ENCODE results near the gene ATP11B. TPM values are rescaled to one million over a fixed set of nuclear protein-coding genes. Genes with fewer than 3 reads are reported as not detected.

ATP11B gene
- total and polyA plus RNA-seq, 2 of the 8 experiments (the other 6 are each of a cell fraction or from before 2014, with no cell fraction given), result 5.1 to 26.5 TPM

- H3K4me2 ChIP-seq (ENCODE audit: insufficient read depth in 1 of 2, low read depth in 2 of 2, low read length in 2 of 2), result no peak overlapping the region
- H3K4ac ChIP-seq (replicated peaks; ENCODE audit: insufficient read length, low read depth, low read length), result no peak overlapping the region
- no peak for FAIRE-seq
- TF ChIP-seq BCL11A (IDR thresholded peaks at IDR 0.05; ENCODE audit: low read depth in 2 of 2, low read length in 2 of 2) (no peak), MAX (IDR thresholded peaks at IDR 0.05) (no peak)
- no peaks in the 10 kb centered on the region for H3K27me3 ChIP-seq (replicated peaks in 1 of 4; ENCODE audit: control insufficient read depth in 3 of 4, extremely low read depth in 1 of 4, insufficient read depth in 3 of 4, low read length in 3 of 4)
- no peaks in the 10 kb centered on the region for H3K79me1 ChIP-seq (ENCODE audit: low read depth, low read length)
- no peak overlapping the region for H3K23ac ChIP-seq (ENCODE audit: insufficient read length)
- no peak overlapping the region for H4K91ac ChIP-seq (replicated peaks; ENCODE audit: insufficient read length, low read length)
- H4K5ac ChIP-seq (ENCODE audit: insufficient read length, low read depth, low read length), result no peak overlapping the region
- no peak overlapping the region for H2BK20ac ChIP-seq (ENCODE audit: low read length)
- no peak overlapping the region for H3K56ac ChIP-seq (replicated peaks; ENCODE audit: insufficient read length, low read depth, low read length)
- H3K27ac ChIP-seq (ENCODE audit: low read depth, low read length), result no peak overlapping the region
- DNase-seq (ENCODE audit: low read depth in 1 of 2, low spot score in 2 of 2), result no peak
- no peak overlapping the region for H2BK12ac ChIP-seq (ENCODE audit: low read depth, low read length)
- no peaks in the 10 kb centered on the region for H3K23me2 ChIP-seq (ENCODE audit: low read depth, low read length)
- H3K36me3 ChIP-seq (ENCODE audit: control insufficient read depth in 2 of 4, insufficient read depth in 4 of 4, low read length in 3 of 4), result no peaks in the 10 kb centered on the region
- H2BK5ac ChIP-seq (ENCODE audit: low read depth, low read length), result no peak overlapping the region
- H3K79me2 ChIP-seq (ENCODE audit: control insufficient read depth in 1 of 2, insufficient read depth in 2 of 2, low read length in 2 of 2), result no peaks in the 10 kb centered on the region
- H4K8ac ChIP-seq (ENCODE audit: extremely low read depth, insufficient read depth, low read length), result no peak overlapping the region
- H3K9me3 ChIP-seq (ENCODE audit: insufficient read depth in 2 of 2, low read depth in 1 of 2, low read length in 1 of 2), result no peaks in the 10 kb centered on the region
- 88% methylated on average over 3 of the region's 3 CpGs; no CpG with 5 or more reads in 1 of the 2 experiments for WGBS, 2 experiments (ENCODE audit: extremely low coverage in 1 of 2, insufficient coverage in 1 of 2, insufficient read length in 1 of 2, insufficient replicate concordance in 2 of 2, low coverage in 1 of 2, low lambda C conversion rate in 2 of 2, missing lambda C conversion rate in 1 of 2)
- H3K18ac ChIP-seq (ENCODE audit: extremely low read depth, low read length), result no peak overlapping the region
- H2AK5ac ChIP-seq (ENCODE audit: low read depth, low read length), result no peak overlapping the region; the same call in 1 of the 2 replicates
- no peak overlapping the region for H2BK120ac ChIP-seq (replicated peaks; ENCODE audit: low read depth, low read length)
- ChIA-PET CTCF (ENCODE audit: partially characterized antibody) (no interaction called here), POLR2A (ENCODE audit: partially characterized antibody) (no interaction called here)
- H3K4me1 ChIP-seq (replicated peaks in 1 of 4; ENCODE audit: control insufficient read depth in 3 of 4, insufficient read depth in 4 of 4, low read length in 3 of 4), result no peaks in the 10 kb centered on the region
- H2AFZ ChIP-seq (ENCODE audit: low read length), result no peak overlapping the region
- H4K20me1 ChIP-seq (replicated peaks in 1 of 2; ENCODE audit: control insufficient read depth in 1 of 2, insufficient read depth in 2 of 2, low read length in 2 of 2), result no peaks in the 10 kb centered on the region
- no peak overlapping the region for H3K4me3 ChIP-seq (ENCODE audit: extremely low read depth in 1 of 4, insufficient read depth in 2 of 4, low read depth in 3 of 4, low read length in 4 of 4)
- H3K9ac ChIP-seq (replicated peaks in 1 of 4; ENCODE audit: extremely low read depth in 1 of 4, low read depth in 3 of 4, low read length in 3 of 4), result no peak overlapping the region
- H3K14ac ChIP-seq (ENCODE audit: insufficient read length), result no peak overlapping the region
- H2BK15ac ChIP-seq (ENCODE audit: low read length), result no peak overlapping the region
Observed at GRCh38 chr3:182785142-182785541, 8.2 kb upstream of the ATP11B start.

All from H1 (cell line).